ENCODE measurements around the gene BSN.

GRCh38 chr3:49704629-49705028, 150.4 kb downstream of the BSN start:
- no peak for TF ChIP-seq CTCF (IDR thresholded peaks at IDR 0.05)
- TF ChIP-seq POLR2AphosphoS5 (IDR thresholded peaks at IDR 0.05) = no peak
- TF ChIP-seq POLR2A (IDR thresholded peaks at IDR 0.05) = no peak
- no peak for TF ChIP-seq EP300 (IDR thresholded peaks at IDR 0.05)
